HG02973 (cell line): Measurements from ENCODE around the gene TMEM132C.

Experiments used
- ATAC-seq: cut with Tn5 transposase; IDR thresholded peaks from one replicate; pipeline ENCODE4 v1.9.1; 2021; ENCODE audit warnings: moderate library complexity; ENCODE audit not compliant: unreplicated experiment

TMEM132C gene

DNA sequence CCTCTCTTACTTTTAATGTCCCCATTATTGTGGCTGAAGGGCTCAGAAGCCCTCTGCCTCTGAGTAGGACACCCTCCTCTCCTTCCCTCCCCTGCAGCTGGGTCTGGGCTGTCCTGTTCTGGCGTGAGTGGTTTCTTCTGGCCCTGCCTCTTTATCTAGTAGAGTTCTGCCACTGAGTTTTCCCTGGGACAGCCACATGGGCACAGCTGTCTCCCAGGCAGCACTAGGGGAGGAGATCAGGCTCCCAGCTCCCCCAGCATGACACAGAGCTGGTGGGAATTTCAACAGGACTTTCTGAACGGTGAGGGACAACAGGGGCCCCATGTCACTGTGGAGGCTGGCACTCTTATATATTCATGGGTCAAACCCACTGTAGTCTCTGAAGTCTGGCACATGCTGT, 21.4 kb downstream of the TMEM132C start:
- ATAC-seq = no peak

DNA sequence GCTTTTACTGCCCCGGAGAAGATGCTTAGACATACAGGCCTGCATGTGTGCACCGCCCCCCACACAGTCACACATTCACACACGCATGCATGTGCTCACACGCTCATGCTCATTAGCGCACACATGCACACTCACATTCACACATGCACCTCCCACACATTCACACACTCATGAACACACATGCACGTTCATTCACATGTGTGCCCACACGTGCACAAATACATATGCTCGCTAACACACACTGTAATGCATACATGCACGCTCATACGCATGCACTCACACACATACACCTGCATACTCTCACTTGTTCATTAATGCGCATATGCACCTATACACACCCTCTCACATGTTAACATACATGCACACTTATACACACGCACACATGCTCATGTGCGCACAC, 21.9 kb downstream of the TMEM132C start:
- ATAC-seq = no peak

DNA sequence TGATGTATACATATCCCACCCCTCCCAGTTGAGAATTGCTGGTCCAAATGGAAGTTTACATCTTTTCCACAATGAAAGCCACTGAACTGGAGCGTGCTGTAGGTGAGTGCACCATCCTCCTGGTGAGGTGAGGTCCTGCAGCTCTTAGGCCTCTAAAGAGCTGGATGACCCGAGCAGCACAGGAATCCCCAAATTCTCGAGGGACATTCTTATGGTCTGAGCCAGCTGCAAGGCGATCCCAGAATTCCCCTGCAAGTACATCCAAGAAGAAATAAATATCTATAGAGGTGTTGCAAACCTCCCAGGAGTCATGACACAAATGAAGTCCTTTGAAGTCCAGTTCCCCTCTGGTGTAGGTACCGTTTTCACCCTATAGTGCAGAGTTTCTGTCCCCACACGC, 24.0 kb downstream of the TMEM132C start:
- no peak for ATAC-seq

DNA sequence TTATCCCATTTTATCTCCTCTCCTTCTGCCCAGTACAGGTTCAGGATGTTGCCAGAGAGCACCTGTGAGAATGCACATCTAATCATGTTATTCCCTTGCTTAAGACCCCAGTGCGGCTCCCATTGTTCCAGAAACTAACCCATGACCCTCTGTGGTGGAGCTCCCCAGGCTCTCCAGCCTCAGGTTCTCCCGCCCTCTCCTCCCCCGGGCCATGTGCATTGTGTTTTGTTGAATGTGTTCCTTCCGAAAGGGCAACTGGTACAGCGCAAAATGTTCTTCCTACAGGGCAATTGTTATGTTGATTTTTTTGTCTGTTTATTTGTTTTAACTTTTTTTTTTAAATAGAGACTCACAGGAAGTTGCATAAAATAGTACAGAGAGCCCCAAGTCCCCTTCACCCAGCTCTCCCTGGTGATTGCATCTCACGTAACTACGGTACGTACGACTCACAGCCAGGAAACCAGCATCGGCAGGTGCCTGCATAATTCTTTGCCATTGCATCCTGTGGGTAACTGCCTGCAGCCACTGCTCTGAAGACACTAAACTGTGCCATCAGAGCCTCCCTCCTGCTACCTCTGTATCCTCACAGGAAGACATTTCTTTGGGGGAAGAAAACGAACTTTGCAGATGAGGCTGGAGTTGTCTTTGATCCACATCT, 31.2 kb downstream of the TMEM132C start:
- ATAC-seq = no peak

DNA sequence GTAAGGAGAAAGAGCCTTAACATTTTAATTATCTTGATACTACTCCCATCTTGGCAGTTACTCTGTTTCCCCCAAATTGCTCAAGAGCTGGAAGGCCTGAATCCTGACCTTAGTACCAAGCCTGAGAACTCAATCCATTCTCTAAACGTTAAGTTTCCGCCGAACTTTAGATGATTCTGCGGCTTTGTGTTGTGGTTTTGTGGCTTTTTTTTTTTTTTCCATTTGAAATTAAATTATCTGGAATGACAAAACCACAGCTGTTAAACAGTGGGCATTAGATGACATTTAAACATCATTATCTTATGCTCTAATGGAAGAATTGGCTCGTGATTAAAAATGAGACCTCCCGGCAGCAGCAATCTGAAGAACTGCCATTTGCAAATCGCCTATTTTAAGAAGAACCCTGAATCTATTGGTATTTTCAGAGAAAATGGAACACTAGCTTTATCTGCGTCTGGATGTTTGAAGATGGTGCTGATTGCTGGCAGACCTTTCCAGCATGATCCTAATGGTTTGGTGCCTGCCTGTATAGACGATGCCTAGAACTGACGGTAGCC, 38.4 kb downstream of the TMEM132C start:
- ATAC-seq = no peak

DNA sequence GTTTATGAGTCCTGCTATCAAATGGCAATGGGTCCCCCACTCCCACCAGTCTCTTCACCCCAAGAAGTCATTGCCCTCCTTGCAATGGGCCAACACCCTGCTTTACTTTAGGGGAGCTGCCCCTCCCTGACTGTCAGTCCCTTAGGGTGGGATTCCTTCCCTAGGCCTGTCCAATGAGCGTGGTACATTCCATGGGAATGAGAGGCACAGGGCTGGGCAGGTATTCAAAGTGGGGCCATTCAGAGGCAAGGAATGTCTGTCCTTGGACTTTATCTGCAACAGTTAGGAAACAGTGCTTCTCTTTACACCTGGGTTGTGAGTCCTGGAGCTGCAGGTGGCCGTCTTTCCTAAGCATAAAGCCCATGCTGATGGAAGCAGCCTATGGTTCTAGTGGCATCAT, 40.8 kb downstream of the TMEM132C start:
- ATAC-seq = no peak

DNA sequence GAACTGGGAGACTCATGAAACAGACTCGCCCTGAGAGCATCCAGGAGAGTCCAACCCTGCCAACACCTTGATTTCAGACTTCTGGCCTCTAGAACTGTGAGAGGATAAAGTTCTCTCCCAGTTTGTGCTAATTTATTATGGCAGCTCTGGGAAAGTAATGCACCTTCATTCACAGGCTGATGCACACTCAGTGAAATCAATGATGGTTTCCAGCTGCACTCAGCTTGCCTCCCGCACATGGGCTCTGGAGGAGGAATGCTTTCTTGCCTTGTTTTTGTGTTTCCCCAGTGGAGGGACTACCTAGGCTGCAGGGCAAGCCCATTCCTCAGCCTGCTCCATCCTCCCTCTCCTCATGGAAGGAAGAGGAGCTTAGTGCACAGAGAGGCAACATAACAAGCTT, 45.7 kb downstream of the TMEM132C start:
- no peak for ATAC-seq

DNA sequence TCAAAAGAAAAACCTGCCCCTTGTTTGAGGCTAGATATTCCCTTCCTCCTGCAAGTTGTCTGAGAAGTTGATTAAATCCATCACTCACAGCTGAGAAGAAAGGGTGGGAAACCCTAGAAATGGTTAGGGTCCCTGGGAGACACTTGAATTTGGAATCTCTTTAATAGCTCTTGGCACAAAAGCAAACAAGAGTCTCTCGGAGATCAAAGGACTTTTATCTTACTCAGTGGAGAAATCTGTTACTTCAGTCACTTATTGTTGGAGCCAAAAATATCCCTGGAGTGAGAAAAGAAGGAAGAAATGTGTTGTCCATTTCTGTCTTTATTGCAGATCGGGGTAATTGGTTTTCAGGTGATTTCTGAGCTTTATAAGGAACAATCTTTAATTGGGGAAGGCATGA, 47.0 kb downstream of the TMEM132C start:
- ATAC-seq = no peak

DNA sequence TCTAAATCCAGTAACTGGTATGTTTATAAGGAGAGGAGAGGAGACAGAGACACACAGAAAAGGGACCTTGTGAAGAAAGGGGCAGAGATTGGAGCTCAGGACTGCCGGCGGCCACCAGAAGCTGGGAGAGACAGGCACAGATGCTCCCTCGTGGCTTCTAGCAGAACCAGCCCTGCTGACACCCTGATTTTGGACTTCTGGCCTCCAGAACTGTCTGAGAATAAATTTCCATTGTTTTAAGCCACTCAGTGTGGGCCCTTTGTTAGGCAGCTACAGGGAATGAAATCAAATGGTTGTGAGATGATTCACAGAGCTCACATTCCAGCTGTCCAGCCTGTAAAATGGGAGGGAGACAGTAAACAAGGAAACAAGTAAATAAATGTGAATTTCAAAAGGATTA, 47.6 kb downstream of the TMEM132C start:
- ATAC-seq = no peak

DNA sequence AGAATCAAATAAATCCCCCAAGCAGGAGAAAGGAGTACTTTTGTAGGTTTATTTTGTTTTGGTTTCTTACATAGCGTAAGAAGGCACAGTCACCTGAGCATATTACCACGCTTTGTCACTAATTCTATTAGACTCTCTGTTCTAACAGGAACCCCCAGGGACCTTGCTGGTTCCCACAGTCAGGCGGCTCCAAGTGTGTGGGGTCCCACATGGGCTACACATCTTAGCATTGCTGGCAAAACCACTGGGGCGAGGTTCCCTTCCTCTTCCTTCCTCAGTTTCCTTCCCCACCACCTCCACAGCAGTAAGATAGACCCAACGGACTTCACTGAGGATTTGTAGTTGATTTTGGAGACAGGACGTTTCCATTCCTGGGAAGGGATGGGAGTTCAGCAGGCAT, 49.1 kb downstream of the TMEM132C start:
- no peak for ATAC-seq

DNA sequence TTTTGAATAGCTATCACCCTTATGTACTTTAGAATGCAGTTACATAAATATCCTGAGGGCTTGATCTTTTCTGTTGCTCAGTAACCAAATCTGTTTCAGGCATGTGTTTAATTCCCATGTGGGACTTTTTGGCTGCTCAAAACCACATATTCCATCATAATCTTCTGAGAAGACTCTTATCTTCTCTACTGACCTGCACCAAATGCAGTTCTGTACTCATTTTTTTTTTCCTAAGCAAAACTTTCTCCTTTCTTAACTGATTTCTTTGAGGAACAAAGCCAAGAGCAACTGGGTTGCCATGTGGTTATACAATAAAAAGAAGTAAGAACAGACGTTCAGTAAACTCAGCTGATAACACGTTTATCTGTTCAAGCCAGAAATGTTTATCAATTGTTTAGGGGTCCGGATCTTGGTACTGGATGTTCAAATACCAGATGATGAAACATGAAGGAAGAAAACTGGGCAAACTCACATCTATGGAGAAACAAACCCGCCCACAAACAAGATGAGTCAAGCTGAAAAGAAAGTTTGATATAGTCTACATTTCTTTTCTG, 50.1 kb downstream of the TMEM132C start:
- ATAC-seq = no peak

DNA sequence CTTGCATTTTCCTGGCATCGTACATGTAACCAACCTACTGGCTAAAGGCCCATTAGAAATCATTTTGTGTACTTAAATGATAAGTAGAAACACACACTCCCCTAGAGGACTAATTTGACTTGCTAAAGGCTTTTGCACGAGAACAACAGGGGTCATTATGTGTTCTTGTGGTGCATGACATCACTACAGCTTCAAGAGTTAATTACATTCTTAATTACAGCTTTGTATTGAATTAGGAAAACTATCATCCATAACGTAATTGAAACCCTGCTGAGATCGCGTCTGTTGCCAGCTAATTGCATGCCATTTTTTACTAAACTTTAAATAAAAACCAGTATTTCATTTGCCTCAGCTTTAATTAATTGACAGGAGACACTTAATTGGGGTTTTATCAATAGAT, 51.4 kb downstream of the TMEM132C start:
- no peak for ATAC-seq

DNA sequence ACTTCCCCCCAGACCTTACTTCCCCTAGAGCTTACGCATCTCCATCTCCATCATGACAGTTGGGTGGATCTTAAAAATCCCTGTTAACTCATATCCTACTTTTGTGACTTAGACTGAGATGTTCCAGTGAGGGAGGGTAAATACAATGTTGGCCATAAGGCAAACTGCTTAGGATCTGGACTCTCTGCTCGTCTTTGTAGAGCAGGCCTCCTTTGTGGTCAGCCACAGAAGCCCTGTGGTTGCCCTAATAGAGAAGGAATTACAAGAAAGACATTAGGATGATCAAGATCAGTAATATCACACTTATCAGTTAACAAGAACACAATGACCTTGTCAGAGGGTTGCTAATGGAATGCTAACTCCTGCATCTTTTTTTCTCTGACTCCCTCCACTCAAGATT, 52.0 kb downstream of the TMEM132C start:
- no peak for ATAC-seq

DNA sequence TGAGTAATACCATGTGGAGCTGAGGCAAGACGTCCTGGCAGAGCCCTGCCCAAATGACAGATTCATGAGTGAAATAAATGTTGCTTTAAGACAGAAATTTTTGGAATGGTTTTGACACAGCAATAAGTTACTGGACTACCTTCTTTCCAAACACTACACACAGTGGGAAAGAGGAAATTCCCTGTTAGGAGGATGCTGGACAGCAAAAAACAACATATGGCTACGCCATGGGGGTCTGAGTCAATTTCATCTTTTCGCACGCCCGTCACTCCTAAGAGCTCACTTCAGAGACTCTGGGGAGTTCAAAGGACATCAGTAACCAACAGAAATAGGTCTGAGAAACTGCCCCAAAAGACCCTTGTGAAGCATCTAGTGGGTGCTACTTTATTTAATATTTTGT, 55.4 kb downstream of the TMEM132C start:
- ATAC-seq = no peak

DNA sequence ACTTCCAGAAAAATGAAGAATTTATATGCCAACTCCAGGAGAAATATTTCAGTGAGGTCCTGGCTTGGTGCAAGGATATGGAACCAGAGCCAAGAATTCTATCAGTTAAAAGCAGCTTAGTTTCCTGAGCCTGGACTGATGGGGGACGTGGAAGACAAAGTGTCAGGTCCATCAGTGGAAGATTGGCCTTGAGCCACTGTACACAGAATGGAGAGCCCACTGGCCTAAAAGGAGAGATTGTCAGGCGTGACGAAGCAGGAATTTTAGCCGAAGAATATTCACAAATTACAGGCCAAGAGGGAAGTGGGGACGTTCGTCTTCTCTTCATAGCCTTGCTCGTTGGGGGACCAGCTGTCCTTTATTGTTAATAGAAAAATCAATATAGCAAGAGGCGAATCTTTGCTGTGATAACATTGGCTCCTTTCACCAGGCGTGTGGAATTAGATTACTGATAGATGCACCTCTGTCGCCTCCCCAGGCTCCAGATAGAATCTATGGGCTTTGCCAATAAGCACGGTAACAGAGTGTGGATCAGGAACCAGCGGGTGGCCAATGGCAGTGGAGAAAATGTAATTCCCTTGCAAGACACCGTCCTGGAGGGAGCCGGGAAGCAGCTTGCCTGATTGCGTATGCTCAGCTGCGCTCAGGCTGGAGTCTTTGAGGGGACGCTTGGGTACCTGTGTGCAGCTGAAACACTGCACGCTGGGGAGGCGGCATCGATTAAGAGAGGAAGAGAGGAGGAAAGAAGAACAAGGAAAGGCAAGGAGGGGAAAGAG, 56.4 kb downstream of the TMEM132C start:
- ATAC-seq = no peak

DNA sequence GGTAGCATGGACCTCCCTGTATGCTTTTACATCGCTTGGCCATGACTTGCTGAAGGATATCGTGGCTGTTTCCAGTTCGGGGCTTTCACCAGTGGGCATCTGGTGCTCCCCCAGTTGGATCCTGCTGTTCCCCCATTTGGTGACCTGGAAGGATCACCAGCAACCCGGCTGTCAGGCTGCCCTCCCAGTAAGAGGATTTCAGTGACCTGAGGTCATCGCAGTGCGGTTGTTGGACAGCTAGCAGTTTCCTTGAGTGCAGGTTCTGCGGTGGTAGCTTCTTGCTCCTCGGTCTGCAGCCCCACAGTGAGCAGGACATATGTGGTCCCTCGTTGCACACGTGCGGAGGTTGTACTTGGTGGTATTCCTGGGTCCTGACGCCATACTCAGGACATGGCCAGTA, 58.7 kb downstream of the TMEM132C start:
- no peak for ATAC-seq

DNA sequence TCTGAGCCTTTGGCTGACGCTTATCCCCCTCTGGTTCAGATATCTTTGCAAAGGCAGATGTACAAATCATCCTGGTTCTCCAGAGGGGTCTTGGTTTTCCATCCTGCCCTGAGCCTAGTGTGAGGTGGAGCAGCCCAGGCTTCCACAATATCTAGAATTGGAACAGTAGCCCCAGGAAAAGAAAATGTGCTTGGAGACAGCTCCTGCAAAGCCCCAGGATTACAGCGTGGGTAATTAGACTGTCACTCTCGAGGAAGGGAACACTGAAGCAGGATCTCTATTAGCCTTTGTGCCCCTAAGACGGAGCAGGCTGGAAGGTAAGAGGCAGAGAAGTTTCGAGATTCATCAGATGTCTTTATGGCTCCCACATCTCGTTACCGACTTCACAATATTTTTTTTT, 59.4 kb downstream of the TMEM132C start:
- no peak for ATAC-seq

DNA sequence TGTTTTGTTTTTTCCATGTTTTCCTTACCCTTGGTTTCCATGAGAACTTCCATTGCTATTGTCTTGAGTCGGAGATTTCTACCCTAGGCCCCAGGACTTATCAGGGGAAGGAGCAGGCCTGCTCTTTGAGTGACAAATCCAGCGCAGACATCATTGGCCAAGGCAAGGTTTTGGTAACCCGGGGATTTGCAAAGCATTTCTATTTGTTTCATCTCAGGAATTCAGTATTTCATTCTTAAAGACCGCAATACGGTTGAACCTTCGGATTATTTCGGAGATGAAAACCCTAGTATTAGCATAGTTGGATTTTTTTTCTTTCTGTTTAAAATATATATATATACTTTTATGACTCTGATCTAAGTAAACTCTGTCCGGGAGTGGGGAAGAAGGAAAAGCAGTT, 62.0 kb downstream of the TMEM132C start:
- ATAC-seq = no peak

DNA sequence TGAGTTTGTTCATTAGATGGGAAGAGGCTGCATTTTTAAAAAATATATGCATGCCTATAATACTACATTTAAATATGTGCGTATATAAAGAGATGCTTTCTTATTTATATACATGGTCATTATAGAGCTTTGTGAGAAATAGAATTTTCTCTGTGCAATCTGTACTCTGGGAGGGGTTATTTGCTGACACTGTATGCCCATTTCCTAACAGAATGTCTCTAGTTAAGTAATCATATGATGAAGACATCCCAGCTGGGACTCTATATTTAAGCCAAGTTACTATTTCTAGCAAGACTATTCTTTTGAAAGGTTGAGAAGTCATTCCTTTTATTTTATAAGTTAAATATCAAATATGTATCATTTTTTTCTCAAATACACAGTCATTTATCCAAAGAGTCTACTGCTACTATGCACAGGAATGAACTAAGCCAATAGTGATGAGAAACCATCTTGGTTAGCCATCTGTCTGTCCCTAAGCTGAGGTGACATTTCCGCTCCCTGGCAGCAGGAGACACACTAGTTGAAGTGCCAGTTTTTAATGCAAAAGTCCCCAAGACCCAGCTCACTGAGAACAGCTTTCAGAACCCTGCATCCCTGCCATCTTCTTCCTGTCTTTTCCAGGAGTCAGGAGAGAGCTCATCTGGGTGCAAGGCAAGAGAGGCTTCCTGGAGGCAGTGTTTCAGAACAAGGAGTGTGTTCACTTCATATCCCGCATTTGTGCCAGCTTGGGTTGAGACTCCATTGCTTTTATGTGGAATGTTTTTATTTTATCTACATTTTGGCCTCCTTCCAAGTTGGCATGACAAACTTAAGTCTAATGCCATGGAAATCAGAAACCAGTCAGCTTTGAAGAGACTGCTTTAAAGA, 69.5 kb downstream of the TMEM132C start:
- ATAC-seq = no peak

DNA sequence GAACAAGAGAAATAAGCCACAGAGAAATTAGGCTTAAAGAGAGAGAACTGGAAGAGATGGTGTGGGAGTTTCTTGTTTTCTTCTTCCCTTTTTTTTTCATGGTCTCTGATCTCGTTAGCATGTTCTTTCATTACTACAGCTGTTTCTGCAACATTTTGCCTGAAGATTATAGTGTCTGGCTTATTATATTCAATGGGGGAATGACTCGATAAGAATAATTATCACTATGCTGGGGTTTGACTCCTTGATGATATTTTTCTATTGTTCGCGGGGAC, 70.0 kb downstream of the TMEM132C start:
- no peak for ATAC-seq

DNA sequence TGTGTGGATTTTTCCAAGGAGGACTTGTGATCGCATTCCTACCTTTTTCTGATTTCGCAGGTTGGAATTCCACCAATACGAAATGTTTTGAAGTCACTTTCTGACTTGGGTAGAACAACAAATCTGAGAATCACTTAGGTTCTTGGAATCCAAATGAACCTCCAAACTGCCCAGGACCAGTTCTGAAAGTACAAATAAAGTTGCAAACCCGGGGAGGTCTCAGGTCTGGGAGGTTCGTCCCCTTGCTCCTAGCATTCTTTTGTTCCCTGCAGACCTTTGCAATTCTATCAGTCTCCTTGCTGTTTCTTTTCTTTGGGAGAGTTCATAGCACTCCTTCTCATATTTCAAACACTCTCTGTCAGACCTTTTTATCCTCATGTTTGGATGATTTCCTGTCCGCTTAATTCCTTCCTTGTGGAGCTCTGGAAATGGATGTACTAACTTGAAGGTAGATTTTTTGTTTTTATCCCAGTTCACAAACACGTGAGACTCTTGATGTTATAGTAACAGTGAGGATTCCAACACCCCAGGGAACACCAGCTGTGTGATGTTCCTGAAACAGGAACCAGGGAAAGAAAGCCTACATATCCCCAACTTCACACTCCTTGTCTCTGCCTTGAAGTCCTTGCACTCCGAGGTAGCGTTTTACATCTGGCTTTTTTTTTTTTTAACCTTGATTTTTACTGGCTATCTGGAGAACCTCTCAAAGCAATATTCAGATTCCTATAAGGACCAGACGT, 70.6 kb downstream of the TMEM132C start:
- no peak for ATAC-seq
